ENCODE results near the gene THADA.

DNA sequence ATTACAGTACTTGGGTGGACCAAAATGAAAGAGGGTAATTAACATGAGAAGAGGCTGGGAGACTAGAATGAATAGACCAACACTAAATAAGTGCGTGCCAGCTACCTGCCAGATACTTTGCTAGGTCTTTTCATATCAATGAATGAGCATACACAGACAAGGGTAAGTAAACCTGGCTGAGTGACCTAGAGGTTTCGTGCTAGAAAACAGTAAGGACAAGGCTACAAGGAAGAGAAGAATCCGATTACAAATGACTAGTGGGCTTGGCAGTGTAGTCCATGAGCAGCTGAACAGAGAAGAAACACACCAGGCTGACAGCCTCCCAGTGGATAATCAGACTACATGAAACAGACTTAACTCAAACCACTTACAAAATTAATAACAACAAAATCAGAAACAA lies 64.6 kb downstream of the THADA start:
- TF ChIP-seq, protein P1, sequence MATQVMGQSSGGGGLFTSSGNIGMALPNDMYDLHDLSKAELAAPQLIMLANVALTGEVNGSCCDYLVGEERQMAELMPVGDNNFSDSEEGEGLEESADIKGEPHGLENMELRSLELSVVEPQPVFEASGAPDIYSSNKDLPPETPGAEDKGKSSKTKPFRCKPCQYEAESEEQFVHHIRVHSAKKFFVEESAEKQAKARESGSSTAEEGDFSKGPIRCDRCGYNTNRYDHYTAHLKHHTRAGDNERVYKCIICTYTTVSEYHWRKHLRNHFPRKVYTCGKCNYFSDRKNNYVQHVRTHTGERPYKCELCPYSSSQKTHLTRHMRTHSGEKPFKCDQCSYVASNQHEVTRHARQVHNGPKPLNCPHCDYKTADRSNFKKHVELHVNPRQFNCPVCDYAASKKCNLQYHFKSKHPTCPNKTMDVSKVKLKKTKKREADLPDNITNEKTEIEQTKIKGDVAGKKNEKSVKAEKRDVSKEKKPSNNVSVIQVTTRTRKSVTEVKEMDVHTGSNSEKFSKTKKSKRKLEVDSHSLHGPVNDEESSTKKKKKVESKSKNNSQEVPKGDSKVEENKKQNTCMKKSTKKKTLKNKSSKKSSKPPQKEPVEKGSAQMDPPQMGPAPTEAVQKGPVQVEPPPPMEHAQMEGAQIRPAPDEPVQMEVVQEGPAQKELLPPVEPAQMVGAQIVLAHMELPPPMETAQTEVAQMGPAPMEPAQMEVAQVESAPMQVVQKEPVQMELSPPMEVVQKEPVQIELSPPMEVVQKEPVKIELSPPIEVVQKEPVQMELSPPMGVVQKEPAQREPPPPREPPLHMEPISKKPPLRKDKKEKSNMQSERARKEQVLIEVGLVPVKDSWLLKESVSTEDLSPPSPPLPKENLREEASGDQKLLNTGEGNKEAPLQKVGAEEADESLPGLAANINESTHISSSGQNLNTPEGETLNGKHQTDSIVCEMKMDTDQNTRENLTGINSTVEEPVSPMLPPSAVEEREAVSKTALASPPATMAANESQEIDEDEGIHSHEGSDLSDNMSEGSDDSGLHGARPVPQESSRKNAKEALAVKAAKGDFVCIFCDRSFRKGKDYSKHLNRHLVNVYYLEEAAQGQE (IDR thresholded peaks at IDR 0.05; ENCODE audit: insufficient read depth in 1 of 2, low read depth in 2 of 2, low read length in 2 of 2), result no peak
- TF ChIP-seq TAF1 (IDR thresholded peaks at IDR 0.05; ENCODE audit: borderline replicate concordance, insufficient read depth, low read length) (no peak), POLR2AphosphoS5 (IDR thresholded peaks at IDR 0.05; ENCODE audit: low read depth, low read length) (no peak), SIN3A (IDR thresholded peaks at IDR 0.05; ENCODE audit: borderline replicate concordance, insufficient read depth, low read length) (no peak), FOXP2 (optimal IDR thresholded peaks at IDR 0.05; ENCODE audit: borderline replicate concordance, extremely low read depth, extremely low read length, insufficient read depth) (no peak)
